SK-N-SH (cell line): ENCODE data around the gene SPON2. TPM values are rescaled to one million over a fixed set of nuclear protein-coding genes. Genes with fewer than 3 reads are reported as not detected.

Experiments
- CTCF ChIA-PET: fragments of 300-600, 350-600 bp; formaldehyde crosslinking; extraction: SDS; loops from one replicate; lab custom pipeline; 2021; lab: Yijun Ruan, JAX
- POLR2A ChIA-PET: fragments of 350-600 bp; sonication (Branson Sonifier 250); formaldehyde crosslinking; extraction: SDS; loops from one replicate; lab custom pipeline; 2020; ENCODE audit warnings: antibody characterized with exemption, inconsistent platforms; lab: Yijun Ruan, JAX
- DNase-seq: peaks from one replicate; pipeline ENCODE4 v3.0.0; 2012
- H2AFZ ChIP-seq: fragments of 200-600 bp; sonication (generic); 2 replicates; pipeline ENCODE4 v1.8.1; 2016; ENCODE audit warnings: antibody characterized with exemption, mild to moderate bottlenecking, low read depth
- H3F3A ChIP-seq: fragments of 200-600 bp; sonication (generic); replicated peaks from 2 replicates; pipeline ENCODE3; 2016; ENCODE audit warnings: antibody characterized with exemption, mild to moderate bottlenecking; ENCODE audit not compliant: insufficient read depth
- H3K27ac ChIP-seq, 2 experiments: fragments of 200-500 bp in 1 of 2; fragments of 200-600 bp in 1 of 2; sonication (Bioruptor generic) in 1 of 2; sonication (generic), shearing (Covaris generic) in 1 of 2; 2 replicates each; pipeline versions ENCODE4 v1.5.1 to v1.6.1; 2014 to 2016; ENCODE audit warnings: low read depth in 2 of 2, inconsistent platforms in 1 of 2, low read length in 1 of 2, mild to moderate bottlenecking in 1 of 2, mixed read lengths in 1 of 2
- H3K27me3 ChIP-seq: fragments of 200-600 bp; sonication (generic), shearing (Covaris generic); 2 replicates; pipeline ENCODE4 v1.6.1; 2016; ENCODE audit warnings: mixed run types; ENCODE audit not compliant: insufficient read depth
- H3K36me3 ChIP-seq, 2 experiments: fragments of 200-500 bp in 1 of 2; fragments of 200-600 bp in 1 of 2; sonication (Bioruptor generic) in 1 of 2; sonication (generic) in 1 of 2; replicated peaks in 1 of 2; 2 replicates each; pipeline versions ENCODE3 to v1.5.1; 2014 to 2016; ENCODE audit warnings: low read length in 1 of 2, mild to moderate bottlenecking in 1 of 2; ENCODE audit not compliant: insufficient read depth in 2 of 2, control insufficient read depth in 1 of 2
- H3K4me1 ChIP-seq, 2 experiments: fragments of 200-500 bp in 1 of 2; fragments of 200-600 bp in 1 of 2; sonication (Bioruptor generic) in 1 of 2; sonication (generic), shearing (Covaris generic) in 1 of 2; 2 replicates each; pipeline versions ENCODE4 v1.5.1 to v1.6.1; 2014 to 2016; ENCODE audit warnings: low read depth in 1 of 2, low read length in 1 of 2, mixed run types in 1 of 2; ENCODE audit not compliant: insufficient read depth in 2 of 2, control insufficient read depth in 1 of 2
- H3K4me2 ChIP-seq: fragments of 200-600 bp; sonication (generic), shearing (Covaris generic); 2 replicates; pipeline ENCODE4 v1.6.1; 2017; ENCODE audit warnings: mixed run types
- H3K4me3 ChIP-seq, 2 experiments: fragments of 200-500 bp in 1 of 2; fragments of 200-600 bp in 1 of 2; sonication (Bioruptor generic) in 1 of 2; sonication (generic), shearing (Covaris generic) in 1 of 2; 2 replicates each; pipeline versions ENCODE4 v1.5.1 to v1.8.1; 2014 to 2016; ENCODE audit warnings: low read depth in 2 of 2, inconsistent platforms in 1 of 2, low read length in 1 of 2, mild to moderate bottlenecking in 1 of 2, mixed read lengths in 1 of 2, moderate library complexity in 1 of 2
- H3K79me2 ChIP-seq: fragments of 200-600 bp; sonication (generic); 2 replicates; pipeline ENCODE4 v1.8.1; 2017; ENCODE audit warnings: mild to moderate bottlenecking; ENCODE audit not compliant: insufficient read depth
- H3K9ac ChIP-seq: fragments of 200-600 bp; sonication (generic); 2 replicates; pipeline ENCODE4 v1.6.1; 2017; ENCODE audit warnings: mixed run types
- H3K9me2 ChIP-seq: fragments of 200-600 bp; sonication (generic); 2 replicates; pipeline ENCODE4 v1.6.1; 2017; ENCODE audit warnings: mixed run types
- H3K9me3 ChIP-seq: fragments of 200-600 bp; sonication (generic); 2 replicates; pipeline ENCODE4 v1.6.1; 2017; ENCODE audit warnings: mixed run types, mild to moderate bottlenecking, moderate library complexity
- H4K20me1 ChIP-seq: fragments of 200-600 bp; sonication (generic); 2 replicates; pipeline ENCODE4 v1.6.1; 2017; ENCODE audit warnings: mild to moderate bottlenecking, mixed run types; ENCODE audit not compliant: insufficient read depth
- EZH2phosphoT487 ChIP-seq: fragments of 200-600 bp; sonication (generic); IDR thresholded peaks from 2 replicates; pipeline ENCODE4 v1.6.1; 2017; ENCODE audit warnings: low read depth, mixed run types, mild to moderate bottlenecking, antibody characterized with exemption, moderate library complexity, borderline replicate concordance
- FOXJ3 ChIP-seq: sonication (generic); formaldehyde crosslinking; IDR thresholded peaks from 2 replicates; pipeline ENCODE4 v1.5.1; 2020; ENCODE audit warnings: mild to moderate bottlenecking, missing genetic modification reagents
- FOXM1 ChIP-seq: IDR thresholded peaks from 2 replicates; pipeline ENCODE4 v1.4.0; 2012; ENCODE audit warnings: low read depth, mild to moderate bottlenecking
- GABPA ChIP-seq: IDR thresholded peaks from 2 replicates; pipeline ENCODE4 v1.4.0; 2012; ENCODE audit warnings: low read depth, mild to moderate bottlenecking
- MEF2A ChIP-seq: IDR thresholded peaks from 2 replicates; pipeline ENCODE4 v1.4.0; 2012; ENCODE audit warnings: low read depth, borderline replicate concordance
- MXI1 ChIP-seq: IDR thresholded peaks from 2 replicates; pipeline ENCODE4 v1.6.1; 2012; ENCODE audit warnings: mild to moderate bottlenecking, low read depth, low read length, improper control_type of control experiment
- NFIC ChIP-seq: IDR thresholded peaks from 2 replicates; pipeline ENCODE4 v1.4.0; 2012; ENCODE audit warnings: borderline replicate concordance
- RFX5 ChIP-seq: IDR thresholded peaks from 2 replicates; pipeline ENCODE4 v1.6.1; 2012; ENCODE audit warnings: mild to moderate bottlenecking, improper control_type of control experiment, low read length
- TAF1 ChIP-seq: IDR thresholded peaks from 2 replicates; pipeline ENCODE4 v1.6.1; 2012; ENCODE audit warnings: low read depth, mild to moderate bottlenecking, low read length, moderate library complexity, borderline replicate concordance
- TCF12 ChIP-seq: IDR thresholded peaks from 2 replicates; pipeline ENCODE4 v1.4.0; 2012
- TEAD4 ChIP-seq: IDR thresholded peaks from 2 replicates; pipeline ENCODE4 v1.4.0; 2012; ENCODE audit warnings: mild to moderate bottlenecking, borderline replicate concordance; ENCODE audit not compliant: insufficient read depth
- YY1 ChIP-seq: IDR thresholded peaks from 2 replicates; pipeline ENCODE4 v1.4.0; 2012; ENCODE audit warnings: low read depth, mild to moderate bottlenecking
- whole genome bisulfite sequencing: methylation state at CpG from one replicate; pipeline ENCODE4 v1.1.6; 2017; ENCODE audit warnings: low lambda C conversion rate; 5-methylcytosine and 5-hydroxymethylcytosine counted together
- polyA plus RNA-seq, 3 experiments: library from polyadenylated mRNA; depleted of rRNA; stranded (reverse); fragments of >200 nt; gene quantifications; 2 replicates each; pipeline ENCODE4 v1.2.3, GENCODE V29; 2012
- TF ChIP-seq, protein P1 (sequence below): IDR thresholded peaks from 2 replicates; pipeline ENCODE4 v1.6.1; 2012; ENCODE audit warnings: mild to moderate bottlenecking, low read depth, low read length, moderate library complexity
- TF ChIP-seq, protein P2 (sequence below): IDR thresholded peaks from 2 replicates; pipeline ENCODE4 v1.4.0; 2012; ENCODE audit warnings: low read depth, borderline replicate concordance
- TF ChIP-seq, protein P3 (sequence below): fragments of 200-600 bp; sonication (generic); IDR thresholded peaks from 2 replicates; pipeline ENCODE4 v1.6.1; 2017; ENCODE audit warnings: antibody characterized with exemption, mild to moderate bottlenecking, moderate library complexity
- TF ChIP-seq, protein P4 (sequence below): IDR thresholded peaks from 2 replicates; pipeline ENCODE4 v1.4.0; 2012; ENCODE audit warnings: low read depth
- TF ChIP-seq, protein P5 (sequence below): fragments of 150-350 bp; IDR thresholded peaks from 2 replicates; pipeline ENCODE4 v1.6.1; 2016; ENCODE audit warnings: mild to moderate bottlenecking, low read depth, low read length
- TF ChIP-seq, protein P6 (sequence below): IDR thresholded peaks from 2 replicates; pipeline ENCODE4 v1.4.0; 2012; ENCODE audit warnings: low read depth, borderline replicate concordance

SPON2 gene
- polyA plus RNA-seq, 1 of the 3 experiments (the other 2 are of a cell fraction) = 11.4 TPM

DNA sequence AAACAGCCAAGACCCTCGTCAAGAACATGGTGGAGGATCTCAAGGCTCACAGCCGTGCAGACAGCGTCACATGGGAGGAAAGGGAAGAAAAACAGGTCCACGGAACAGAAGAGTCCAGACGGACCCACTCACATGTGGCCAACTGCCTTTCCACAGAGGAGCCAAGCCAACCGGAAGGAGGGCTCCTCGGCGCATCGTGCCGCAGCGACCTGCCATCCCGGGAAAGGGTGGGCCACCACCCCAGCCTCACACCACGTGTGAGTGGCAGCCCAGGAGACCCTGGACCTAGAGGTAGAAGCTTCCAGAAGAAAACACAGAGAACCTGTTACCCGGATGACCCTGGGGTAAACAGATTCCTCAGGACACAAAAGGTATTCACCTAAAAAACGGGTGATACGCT is 48.2 kb upstream of the SPON2 start:
- Histone ChIP-seq H2AFZ (no peak overlapping the region), H3K36me3 (peaks cover 22 to 71% of the 10 kb centered on the region in 2 experiments), H3K4me3 (no peak overlapping the region), H3K27ac (no peak overlapping the region), H3K9ac (no peak overlapping the region), H3K4me2 (no peak overlapping the region), H3K9me3 (no peaks in the 10 kb centered on the region), H3K27me3 (no peaks in the 10 kb centered on the region), H3F3A (no peaks in the 10 kb centered on the region), H3K4me1 (no peaks in the 10 kb centered on the region), H3K9me2 (no peaks in the 10 kb centered on the region), H3K79me2 (peaks cover 12% of the 10 kb centered on the region; the same call in 1 of the 2 replicates), H4K20me1 (peaks cover 7% of the 10 kb centered on the region)
- no peak for DNase-seq
- 92% methylated on average over 16 of the region's 16 CpGs for WGBS
- CTCF ChIA-PET = no interaction called here
- TF ChIP-seq RFX5 = no peak
- POLR2A ChIA-PET = no interaction called here

DNA sequence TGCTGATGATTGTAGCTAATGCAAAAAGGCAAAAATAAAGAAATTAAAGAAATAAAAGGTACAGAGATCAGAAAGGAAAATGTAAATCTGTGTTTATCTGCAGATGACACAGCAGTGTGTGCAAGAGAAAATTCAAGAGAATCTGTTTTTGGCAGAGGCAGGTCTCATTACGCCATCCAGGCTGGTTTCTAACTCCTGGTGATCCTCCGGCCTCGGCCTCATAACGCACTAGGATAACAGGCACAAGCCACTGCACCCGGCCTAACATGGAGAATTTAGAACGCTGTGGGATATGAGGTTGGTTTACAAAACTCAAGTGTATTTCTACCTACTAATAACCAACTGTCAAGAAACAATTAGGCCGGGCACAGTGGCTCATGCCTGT is 47.2 kb upstream of the SPON2 start:
- Histone ChIP-seq H3K9ac (no peak overlapping the region), H3K4me3 (no peak overlapping the region), H3K4me1 (no peaks in the 10 kb centered on the region), H3K36me3 (peaks cover 23 to 71% of the 10 kb centered on the region in 2 experiments), H4K20me1 (peaks cover 7% of the 10 kb centered on the region), H3F3A (no peaks in the 10 kb centered on the region), H3K27ac (no peak overlapping the region), H3K4me2 (no peak overlapping the region), H3K79me2 (peaks cover 12% of the 10 kb centered on the region; the same call in 1 of the 2 replicates), H3K9me2 (no peaks in the 10 kb centered on the region), H2AFZ (no peak overlapping the region), H3K9me3 (no peaks in the 10 kb centered on the region), H3K27me3 (no peaks in the 10 kb centered on the region)
- TF ChIP-seq YY1 (no peak), FOXM1 (no peak), NFIC (no peak), FOXJ3 (CRISPR knock-in tag) (no peak), GABPA (no peak), RFX5 (no peak), MEF2A (no peak), TEAD4 (no peak), TAF1 (no peak), EZH2phosphoT487 (no peak), MXI1 (no peak), TCF12 (no peak)
- TF ChIP-seq, protein P1, sequence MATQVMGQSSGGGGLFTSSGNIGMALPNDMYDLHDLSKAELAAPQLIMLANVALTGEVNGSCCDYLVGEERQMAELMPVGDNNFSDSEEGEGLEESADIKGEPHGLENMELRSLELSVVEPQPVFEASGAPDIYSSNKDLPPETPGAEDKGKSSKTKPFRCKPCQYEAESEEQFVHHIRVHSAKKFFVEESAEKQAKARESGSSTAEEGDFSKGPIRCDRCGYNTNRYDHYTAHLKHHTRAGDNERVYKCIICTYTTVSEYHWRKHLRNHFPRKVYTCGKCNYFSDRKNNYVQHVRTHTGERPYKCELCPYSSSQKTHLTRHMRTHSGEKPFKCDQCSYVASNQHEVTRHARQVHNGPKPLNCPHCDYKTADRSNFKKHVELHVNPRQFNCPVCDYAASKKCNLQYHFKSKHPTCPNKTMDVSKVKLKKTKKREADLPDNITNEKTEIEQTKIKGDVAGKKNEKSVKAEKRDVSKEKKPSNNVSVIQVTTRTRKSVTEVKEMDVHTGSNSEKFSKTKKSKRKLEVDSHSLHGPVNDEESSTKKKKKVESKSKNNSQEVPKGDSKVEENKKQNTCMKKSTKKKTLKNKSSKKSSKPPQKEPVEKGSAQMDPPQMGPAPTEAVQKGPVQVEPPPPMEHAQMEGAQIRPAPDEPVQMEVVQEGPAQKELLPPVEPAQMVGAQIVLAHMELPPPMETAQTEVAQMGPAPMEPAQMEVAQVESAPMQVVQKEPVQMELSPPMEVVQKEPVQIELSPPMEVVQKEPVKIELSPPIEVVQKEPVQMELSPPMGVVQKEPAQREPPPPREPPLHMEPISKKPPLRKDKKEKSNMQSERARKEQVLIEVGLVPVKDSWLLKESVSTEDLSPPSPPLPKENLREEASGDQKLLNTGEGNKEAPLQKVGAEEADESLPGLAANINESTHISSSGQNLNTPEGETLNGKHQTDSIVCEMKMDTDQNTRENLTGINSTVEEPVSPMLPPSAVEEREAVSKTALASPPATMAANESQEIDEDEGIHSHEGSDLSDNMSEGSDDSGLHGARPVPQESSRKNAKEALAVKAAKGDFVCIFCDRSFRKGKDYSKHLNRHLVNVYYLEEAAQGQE = no peak
- TF ChIP-seq, protein P2, sequence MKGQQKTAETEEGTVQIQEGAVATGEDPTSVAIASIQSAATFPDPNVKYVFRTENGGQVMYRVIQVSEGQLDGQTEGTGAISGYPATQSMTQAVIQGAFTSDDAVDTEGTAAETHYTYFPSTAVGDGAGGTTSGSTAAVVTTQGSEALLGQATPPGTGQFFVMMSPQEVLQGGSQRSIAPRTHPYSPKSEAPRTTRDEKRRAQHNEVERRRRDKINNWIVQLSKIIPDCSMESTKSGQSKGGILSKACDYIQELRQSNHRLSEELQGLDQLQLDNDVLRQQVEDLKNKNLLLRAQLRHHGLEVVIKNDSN = no peak
- TF ChIP-seq, protein P3, sequence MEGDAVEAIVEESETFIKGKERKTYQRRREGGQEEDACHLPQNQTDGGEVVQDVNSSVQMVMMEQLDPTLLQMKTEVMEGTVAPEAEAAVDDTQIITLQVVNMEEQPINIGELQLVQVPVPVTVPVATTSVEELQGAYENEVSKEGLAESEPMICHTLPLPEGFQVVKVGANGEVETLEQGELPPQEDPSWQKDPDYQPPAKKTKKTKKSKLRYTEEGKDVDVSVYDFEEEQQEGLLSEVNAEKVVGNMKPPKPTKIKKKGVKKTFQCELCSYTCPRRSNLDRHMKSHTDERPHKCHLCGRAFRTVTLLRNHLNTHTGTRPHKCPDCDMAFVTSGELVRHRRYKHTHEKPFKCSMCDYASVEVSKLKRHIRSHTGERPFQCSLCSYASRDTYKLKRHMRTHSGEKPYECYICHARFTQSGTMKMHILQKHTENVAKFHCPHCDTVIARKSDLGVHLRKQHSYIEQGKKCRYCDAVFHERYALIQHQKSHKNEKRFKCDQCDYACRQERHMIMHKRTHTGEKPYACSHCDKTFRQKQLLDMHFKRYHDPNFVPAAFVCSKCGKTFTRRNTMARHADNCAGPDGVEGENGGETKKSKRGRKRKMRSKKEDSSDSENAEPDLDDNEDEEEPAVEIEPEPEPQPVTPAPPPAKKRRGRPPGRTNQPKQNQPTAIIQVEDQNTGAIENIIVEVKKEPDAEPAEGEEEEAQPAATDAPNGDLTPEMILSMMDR = no peak
- TF ChIP-seq, protein P4, sequence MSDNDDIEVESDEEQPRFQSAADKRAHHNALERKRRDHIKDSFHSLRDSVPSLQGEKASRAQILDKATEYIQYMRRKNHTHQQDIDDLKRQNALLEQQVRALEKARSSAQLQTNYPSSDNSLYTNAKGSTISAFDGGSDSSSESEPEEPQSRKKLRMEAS = no peak
- TF ChIP-seq, protein P5, sequence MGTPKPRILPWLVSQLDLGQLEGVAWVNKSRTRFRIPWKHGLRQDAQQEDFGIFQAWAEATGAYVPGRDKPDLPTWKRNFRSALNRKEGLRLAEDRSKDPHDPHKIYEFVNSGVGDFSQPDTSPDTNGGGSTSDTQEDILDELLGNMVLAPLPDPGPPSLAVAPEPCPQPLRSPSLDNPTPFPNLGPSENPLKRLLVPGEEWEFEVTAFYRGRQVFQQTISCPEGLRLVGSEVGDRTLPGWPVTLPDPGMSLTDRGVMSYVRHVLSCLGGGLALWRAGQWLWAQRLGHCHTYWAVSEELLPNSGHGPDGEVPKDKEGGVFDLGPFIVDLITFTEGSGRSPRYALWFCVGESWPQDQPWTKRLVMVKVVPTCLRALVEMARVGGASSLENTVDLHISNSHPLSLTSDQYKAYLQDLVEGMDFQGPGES = no peak
- TF ChIP-seq, protein P6, sequence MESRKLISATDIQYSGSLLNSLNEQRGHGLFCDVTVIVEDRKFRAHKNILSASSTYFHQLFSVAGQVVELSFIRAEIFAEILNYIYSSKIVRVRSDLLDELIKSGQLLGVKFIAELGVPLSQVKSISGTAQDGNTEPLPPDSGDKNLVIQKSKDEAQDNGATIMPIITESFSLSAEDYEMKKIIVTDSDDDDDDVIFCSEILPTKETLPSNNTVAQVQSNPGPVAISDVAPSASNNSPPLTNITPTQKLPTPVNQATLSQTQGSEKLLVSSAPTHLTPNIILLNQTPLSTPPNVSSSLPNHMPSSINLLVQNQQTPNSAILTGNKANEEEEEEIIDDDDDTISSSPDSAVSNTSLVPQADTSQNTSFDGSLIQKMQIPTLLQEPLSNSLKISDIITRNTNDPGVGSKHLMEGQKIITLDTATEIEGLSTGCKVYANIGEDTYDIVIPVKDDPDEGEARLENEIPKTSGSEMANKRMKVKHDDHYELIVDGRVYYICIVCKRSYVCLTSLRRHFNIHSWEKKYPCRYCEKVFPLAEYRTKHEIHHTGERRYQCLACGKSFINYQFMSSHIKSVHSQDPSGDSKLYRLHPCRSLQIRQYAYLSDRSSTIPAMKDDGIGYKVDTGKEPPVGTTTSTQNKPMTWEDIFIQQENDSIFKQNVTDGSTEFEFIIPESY = no peak
- CTCF ChIA-PET = no interaction called here
- POLR2A ChIA-PET = interaction anchor here (0.9 kb wide), 1 partner anchor 14 kb away, joined by 3 read pairs; no protein-coding TSS in a partner anchor
- no peak for DNase-seq
- WGBS = 97% methylated on average over 7 of the region's 7 CpGs
